Measurements from ENCODE around the gene STKLD1. TPM values are rescaled to one million over a fixed set of nuclear protein-coding genes. Genes with fewer than 3 reads are reported as not detected.
"Not testable (repeated sequence)": the region's sequence is repeated elsewhere in the genome, so short reads cannot be mapped to it uniquely, and the experiment has no call there.

Gene STKLD1
- total and polyA plus RNA-seq, 2 donors (not counting 1 experiment from before 2014, with no cell fraction given) = 0.18 to 1.1 TPM

- no peaks in the 10 kb centered on the region for H3K27me3 ChIP-seq (replicated peaks in 1 of 4; ENCODE audit: control extremely low read depth in 1 of 4, control insufficient read depth in 3 of 4, insufficient read depth in 4 of 4, low read length in 3 of 4)
- no peak overlapping the region for H3K4me3 ChIP-seq (ENCODE audit: control extremely low read depth in 1 of 5, extremely low read depth in 1 of 5, insufficient read depth in 1 of 5, low read depth in 2 of 5, low read length in 4 of 5)
- no peak overlapping the region for H3K27ac ChIP-seq (ENCODE audit: low read length in 2 of 2)
- H3K9me3 ChIP-seq (ENCODE audit: control extremely low read depth in 1 of 3, control insufficient read depth in 2 of 3, insufficient read depth in 1 of 3, low read length in 2 of 3) = no peaks in the 10 kb centered on the region
- no peaks in the 10 kb centered on the region for H4K20me1 ChIP-seq (ENCODE audit: control insufficient read depth, insufficient read depth, low read length, poor library complexity, severe bottlenecking)
- H3K36me3 ChIP-seq (replicated peaks in 1 of 2; ENCODE audit: control extremely low read depth in 1 of 2, control insufficient read depth in 1 of 2, extremely low read depth in 1 of 2, insufficient read depth in 2 of 2, low read length in 1 of 2) = no peaks in the 10 kb centered on the region
- H2AFZ ChIP-seq (ENCODE audit: insufficient read depth, low read depth, low read length, poor library complexity, severe bottlenecking) = no peak overlapping the region
- Mint-ChIP-seq H3K4me3 (no peak overlapping the region), H3K4me1 (peaks cover 5% of the 10 kb centered on the region), H3K27me3 (peaks cover 3% of the 10 kb centered on the region), H3K9me3 (ENCODE audit: insufficient read depth) (no peaks in the 10 kb centered on the region), H3K27ac (no peak overlapping the region)
- ChIA-PET POLR2A (interaction anchor here (0.8 kb wide), 1 partner anchor 24 kb away, joined by 3 read pairs; no protein-coding TSS in a partner anchor), CTCF (no interaction called here)
- no peak for TF ChIP-seq CTCF (IDR thresholded peaks at IDR 0.05)
- TF ChIP-seq EZH2 (IDR thresholded peaks at IDR 0.05; ENCODE audit: borderline replicate concordance, insufficient read depth, low read depth, low read length, poor library complexity, severe bottlenecking) = no peak
- no peaks in the 10 kb centered on the region for H3K79me2 ChIP-seq (ENCODE audit: control insufficient read depth, insufficient read depth, low read length)
- ATAC-seq (ENCODE audit: low read depth) (no peak), DNase-seq (no peak)
- H3K9ac ChIP-seq (ENCODE audit: low read length) = no peak overlapping the region
- no peak overlapping the region for H3K4me2 ChIP-seq (replicated peaks; ENCODE audit: low read depth, low read length, poor library complexity, severe bottlenecking)
- WGBS (ENCODE audit: insufficient coverage) = 97% methylated on average over 12 of the region's 12 CpGs
- intact Hi-C loops (cut with micrococcal nuclease) = no loop called here
- no peaks in the 10 kb centered on the region for H3K4me1 ChIP-seq (ENCODE audit: control insufficient read depth in 2 of 2, insufficient read depth in 2 of 2, low read length in 2 of 2)
Measured at GRCh38 chr9:133449760-133450159, 73.6 kb downstream of the STKLD1 start.

- POLR2A ChIA-PET = interaction anchor here (1.1 kb wide), 1 partner anchor 22 kb away, joined by 9 read pairs; no protein-coding TSS in a partner anchor
- ATAC-seq (ENCODE audit: low read depth) = not testable (repeated sequence)
Measured at GRCh38 chr9:133451865-133452264, 75.7 kb downstream of the STKLD1 start.

More at GRCh38 chr9:133451865-133452264, 75.7 kb downstream of the STKLD1 start:
- H3K27ac Mint-ChIP-seq; DNase-seq; H3K9me3 Mint-ChIP-seq (ENCODE audit: insufficient read depth); H3K4me2 ChIP-seq (replicated peaks; ENCODE audit: low read depth, low read length, poor library complexity, severe bottlenecking); H3K27ac ChIP-seq (ENCODE audit: low read length in 2 of 2); H3K4me3 Mint-ChIP-seq; H3K9me3 ChIP-seq (ENCODE audit: control extremely low read depth in 1 of 3, control insufficient read depth in 2 of 3, insufficient read depth in 1 of 3, low read length in 2 of 3); CTCF ChIA-PET; H3K27me3 Mint-ChIP-seq; H3K9ac ChIP-seq (ENCODE audit: low read length); H3K4me1 Mint-ChIP-seq; H3K36me3 ChIP-seq (replicated peaks in 1 of 2; ENCODE audit: control extremely low read depth in 1 of 2, control insufficient read depth in 1 of 2, extremely low read depth in 1 of 2, insufficient read depth in 2 of 2, low read length in 1 of 2); H3K4me3 ChIP-seq (ENCODE audit: control extremely low read depth in 1 of 5, extremely low read depth in 1 of 5, insufficient read depth in 1 of 5, low read depth in 2 of 5, low read length in 4 of 5); H3K27me3 ChIP-seq (replicated peaks in 1 of 4; ENCODE audit: control extremely low read depth in 1 of 4, control insufficient read depth in 3 of 4, insufficient read depth in 4 of 4, low read length in 3 of 4); H3K79me2 ChIP-seq (ENCODE audit: control insufficient read depth, insufficient read depth, low read length); H2AFZ ChIP-seq (ENCODE audit: insufficient read depth, low read depth, low read length, poor library complexity, severe bottlenecking); H4K20me1 ChIP-seq (ENCODE audit: control insufficient read depth, insufficient read depth, low read length, poor library complexity, severe bottlenecking); intact Hi-C loops (cut with micrococcal nuclease); H3K4me1 ChIP-seq (ENCODE audit: control insufficient read depth in 2 of 2, insufficient read depth in 2 of 2, low read length in 2 of 2): not testable (repeated sequence)
- 38% methylated on average over 4 of the region's 5 CpGs for WGBS (ENCODE audit: insufficient coverage)
